HG03025 (cell line): ENCODE data around the gene IL1RAPL2.
"Not testable (repeated sequence)": the region's sequence is repeated elsewhere in the genome, so short reads cannot be mapped to it uniquely, and the experiment has no call there.

Experiments
- ATAC-seq: cut with Tn5 transposase; IDR thresholded peaks from one replicate; pipeline ENCODE4 v1.9.1; 2021; ENCODE audit warnings: mild to moderate bottlenecking, moderate library complexity; ENCODE audit not compliant: unreplicated experiment, low FRiP score

The IL1RAPL2 gene

GRCh38 chrX:105006103-105006502, 440.1 kb downstream of the IL1RAPL2 start:
- no peak for ATAC-seq

- no peak for ATAC-seq
Measured at GRCh38 chrX:105006996-105007395, 441.0 kb downstream of the IL1RAPL2 start.

- no peak for ATAC-seq
Measured at GRCh38 chrX:105013719-105014118, 447.7 kb downstream of the IL1RAPL2 start.

GRCh38 chrX:105017641-105018040, 451.6 kb downstream of the IL1RAPL2 start:
- ATAC-seq = no peak

- no peak for ATAC-seq
Measured at GRCh38 chrX:105018865-105019264, 452.9 kb downstream of the IL1RAPL2 start.

GRCh38 chrX:105028962-105029361, 463.0 kb downstream of the IL1RAPL2 start:
- ATAC-seq = not testable (repeated sequence)

- ATAC-seq = no peak
Measured at GRCh38 chrX:105038672-105039328, 472.8 kb downstream of the IL1RAPL2 start.

GRCh38 chrX:105050921-105051320, 484.9 kb downstream of the IL1RAPL2 start:
- no peak for ATAC-seq

- ATAC-seq = no peak
Measured at GRCh38 chrX:105051364-105051763, 485.4 kb downstream of the IL1RAPL2 start.

- ATAC-seq = no peak
Measured at GRCh38 chrX:105052926-105053325, 486.9 kb downstream of the IL1RAPL2 start.

- no peak for ATAC-seq
Measured at GRCh38 chrX:105063743-105064142, 497.7 kb downstream of the IL1RAPL2 start.

GRCh38 chrX:105098201-105098600, 532.2 kb downstream of the IL1RAPL2 start:
- ATAC-seq = no peak

GRCh38 chrX:105098812-105099211, 532.8 kb downstream of the IL1RAPL2 start:
- no peak for ATAC-seq

GRCh38 chrX:105101378-105101777, 535.4 kb downstream of the IL1RAPL2 start:
- ATAC-seq = no peak

- no peak for ATAC-seq
Measured at GRCh38 chrX:105109936-105110335, 543.9 kb downstream of the IL1RAPL2 start.

- ATAC-seq = no peak
Measured at GRCh38 chrX:105114554-105115130, 548.6 kb downstream of the IL1RAPL2 start.

- ATAC-seq = not testable (repeated sequence)
Measured at GRCh38 chrX:105115596-105116320, 549.8 kb downstream of the IL1RAPL2 start.

GRCh38 chrX:105116486-105116885, 550.5 kb downstream of the IL1RAPL2 start:
- ATAC-seq = no peak

GRCh38 chrX:105117621-105118020, 551.6 kb downstream of the IL1RAPL2 start:
- no peak for ATAC-seq

GRCh38 chrX:105120463-105120862, 554.5 kb downstream of the IL1RAPL2 start:
- ATAC-seq = no peak

GRCh38 chrX:105121186-105121585, 555.2 kb downstream of the IL1RAPL2 start:
- ATAC-seq = no peak

- no peak for ATAC-seq
Measured at GRCh38 chrX:105126201-105126600, 560.2 kb downstream of the IL1RAPL2 start.
